GM20000 (cell line): ENCODE results near the gene CHD1L.

Experiments used
- DNase-seq: peaks from one replicate; pipeline ENCODE4 v3.0.0; 2012; ENCODE audit warnings: low spot score
- TF ChIP-seq, protein P1 (sequence below): IDR thresholded peaks from 2 replicates; pipeline ENCODE4 v1.5.1; 2012; ENCODE audit warnings: mild to moderate bottlenecking, control low read depth; ENCODE audit errors: extremely low read depth, missing control alignments

CHD1L gene

DNA sequence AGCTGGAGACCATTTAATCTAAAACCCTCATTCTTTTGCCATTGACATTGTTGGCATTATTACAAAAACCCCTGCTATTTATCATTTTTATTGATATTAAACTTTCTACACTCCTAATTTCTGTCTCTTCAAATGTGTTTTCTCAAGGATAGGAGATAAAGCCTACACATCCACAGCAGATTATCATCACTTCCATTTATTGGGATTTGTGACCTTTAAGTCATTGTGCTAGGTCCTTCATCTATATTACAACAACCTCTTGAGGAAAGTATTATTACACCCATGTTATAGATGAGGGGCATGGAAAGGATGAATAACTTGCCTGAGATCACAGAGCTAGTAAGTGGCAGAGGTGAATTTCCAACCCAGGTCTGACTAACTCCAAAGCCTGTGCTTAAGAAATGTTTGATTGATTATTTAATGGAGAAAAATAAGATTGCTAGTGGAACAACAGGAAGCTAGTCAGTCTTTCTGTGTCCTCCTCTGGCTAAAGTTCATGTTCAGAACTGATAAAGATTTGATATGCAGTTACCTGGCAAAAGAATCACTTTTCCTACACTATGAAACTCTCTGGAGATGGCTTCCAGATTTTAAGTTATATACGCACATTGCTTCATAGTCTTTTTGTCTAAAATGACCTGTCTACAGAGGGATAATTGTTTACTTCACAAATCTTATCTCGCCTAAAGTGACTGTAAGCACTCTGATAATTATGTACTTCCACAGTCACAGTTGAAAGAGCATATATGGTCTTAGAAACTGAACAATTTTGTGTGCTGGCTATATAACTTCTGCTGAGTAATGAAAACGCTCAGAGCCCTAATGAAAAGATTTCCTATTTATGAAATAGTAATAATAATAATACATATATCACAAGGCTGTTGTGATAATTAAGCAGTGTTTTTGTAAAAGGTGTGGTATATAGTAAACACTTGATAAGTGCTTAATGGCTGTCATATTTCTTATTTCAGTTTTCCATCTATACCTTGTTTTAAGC lies 32.4 kb upstream of the CHD1L start:
- TF ChIP-seq, protein P1, sequence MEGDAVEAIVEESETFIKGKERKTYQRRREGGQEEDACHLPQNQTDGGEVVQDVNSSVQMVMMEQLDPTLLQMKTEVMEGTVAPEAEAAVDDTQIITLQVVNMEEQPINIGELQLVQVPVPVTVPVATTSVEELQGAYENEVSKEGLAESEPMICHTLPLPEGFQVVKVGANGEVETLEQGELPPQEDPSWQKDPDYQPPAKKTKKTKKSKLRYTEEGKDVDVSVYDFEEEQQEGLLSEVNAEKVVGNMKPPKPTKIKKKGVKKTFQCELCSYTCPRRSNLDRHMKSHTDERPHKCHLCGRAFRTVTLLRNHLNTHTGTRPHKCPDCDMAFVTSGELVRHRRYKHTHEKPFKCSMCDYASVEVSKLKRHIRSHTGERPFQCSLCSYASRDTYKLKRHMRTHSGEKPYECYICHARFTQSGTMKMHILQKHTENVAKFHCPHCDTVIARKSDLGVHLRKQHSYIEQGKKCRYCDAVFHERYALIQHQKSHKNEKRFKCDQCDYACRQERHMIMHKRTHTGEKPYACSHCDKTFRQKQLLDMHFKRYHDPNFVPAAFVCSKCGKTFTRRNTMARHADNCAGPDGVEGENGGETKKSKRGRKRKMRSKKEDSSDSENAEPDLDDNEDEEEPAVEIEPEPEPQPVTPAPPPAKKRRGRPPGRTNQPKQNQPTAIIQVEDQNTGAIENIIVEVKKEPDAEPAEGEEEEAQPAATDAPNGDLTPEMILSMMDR: no peak
- DNase-seq: no peak

- TF ChIP-seq, protein P1: no peak
- DNase-seq: no peak
Measured at GRCh38 chr1:147210987-147211386, 31.5 kb upstream of the CHD1L start.

- no peak for DNase-seq
Measured at GRCh38 chr1:147211577-147211976, 30.9 kb upstream of the CHD1L start.

DNA sequence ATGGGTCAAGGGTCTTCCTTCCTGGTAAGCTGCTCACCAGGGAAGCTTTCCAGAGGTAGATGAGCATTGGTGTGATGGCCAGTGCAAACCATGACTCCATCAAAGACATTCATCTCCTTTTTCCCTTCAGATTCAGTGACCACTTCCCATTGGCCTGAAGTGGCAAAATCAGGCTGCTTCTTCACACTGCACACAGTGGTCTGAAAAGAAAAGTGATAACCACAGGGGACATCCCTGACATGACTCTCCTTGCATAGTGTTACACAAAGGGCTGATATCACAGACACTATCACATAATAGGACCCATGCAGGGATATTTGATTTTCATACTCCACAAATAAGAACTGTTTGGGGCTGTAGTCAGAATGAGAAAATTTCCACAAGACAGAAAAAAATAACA lies 29.2 kb upstream of the CHD1L start:
- TF ChIP-seq, protein P1: no peak
- no peak for DNase-seq

More at GRCh38 chr1:147211577-147211976, 30.9 kb upstream of the CHD1L start:
- TF ChIP-seq, protein P1: no peak

GRCh38 chr1:147214325-147214724 lies 28.2 kb upstream of the CHD1L start:
- TF ChIP-seq, protein P1: no peak
- DNase-seq: no peak

- DNase-seq: no peak
- TF ChIP-seq, protein P1: no peak
Measured at GRCh38 chr1:147214842-147215539, 27.5 kb upstream of the CHD1L start.

GRCh38 chr1:147215540-147215916 lies 27.0 kb upstream of the CHD1L start:
- no peak for DNase-seq
- TF ChIP-seq, protein P1: no peak
